B cell (primary cell): ENCODE measurements around the gene SLC43A1. TPM values are rescaled to one million over a fixed set of nuclear protein-coding genes. Genes with fewer than 3 reads are reported as not detected.

Experiments used
- ATAC-seq: fragments of 200-7000 bp; cut with Tn5 transposase; one replicate; pipeline ENCODE4 v1.10.0; 2021; ENCODE audit warnings: low read depth, mild to moderate bottlenecking, moderate number of reproducible peaks, moderate library complexity
- CTCF ChIA-PET: fragments of 350-600 bp; sonication (Branson Sonifier 250); formaldehyde crosslinking; loops from one replicate; lab custom pipeline; 2021; ENCODE audit warnings: antibody characterized with exemption, inconsistent platforms; lab: Charles Lee
- POLR2A ChIA-PET: fragments of 350-600 bp; sonication (Branson Sonifier 250); formaldehyde crosslinking; loops from one replicate; lab custom pipeline; 2021; ENCODE audit warnings: antibody characterized with exemption; lab: Charles Lee
- DNase-seq: peaks from one replicate; pipeline ENCODE4 v3.0.0; 2013
- H2AFZ ChIP-seq: 2 replicates; pipeline ENCODE4 v1.6.1; 2012; ENCODE audit warnings: mild to moderate bottlenecking, low read depth, low read length; ENCODE audit not compliant: insufficient read depth, poor library complexity, severe bottlenecking
- H3K27ac ChIP-seq, 2 donors: 1 replicate in 1 of 2; 2 replicates in 1 of 2; pipeline ENCODE4 v1.5.1; 2012 to 2013; ENCODE audit warnings: low read length in 2 of 2, mild to moderate bottlenecking in 2 of 2, moderate library complexity in 1 of 2
- H3K27me3 ChIP-seq, 4 experiments: fragments of 200-600 bp in 1 of 4; sonication (generic) in 1 of 4; replicated peaks in 1 of 4; 1 replicate in 2 of 4; 2 replicates in 2 of 4; pipeline versions ENCODE4 v1.6.1 to v1.7.0; 2013 to 2016; ENCODE audit warnings: low read length in 3 of 4, mild to moderate bottlenecking in 2 of 4, mixed read lengths in 1 of 4, moderate library complexity in 1 of 4; ENCODE audit not compliant: insufficient read depth in 4 of 4, control insufficient read depth in 3 of 4; ENCODE audit errors: control extremely low read depth in 1 of 4
- H3K36me3 ChIP-seq, 2 experiments: replicated peaks in 1 of 2; 1 replicate in 1 of 2; 2 replicates in 1 of 2; pipeline versions ENCODE4 v1.6.1 to v1.7.1; 2013; ENCODE audit warnings: low read length in 1 of 2; ENCODE audit not compliant: insufficient read depth in 2 of 2, control insufficient read depth in 1 of 2; ENCODE audit errors: control extremely low read depth in 1 of 2, extremely low read depth in 1 of 2
- H3K4me1 ChIP-seq, 2 donors: fragments of 200-600 bp in 1 of 2; sonication (generic) in 1 of 2; 1 replicate in 1 of 2; 2 replicates in 1 of 2; pipeline versions ENCODE4 v1.5.1 to v1.6.1; 2013 to 2017; ENCODE audit warnings: low read length in 2 of 2; ENCODE audit not compliant: control insufficient read depth in 2 of 2, insufficient read depth in 2 of 2
- H3K4me2 ChIP-seq: replicated peaks from 2 replicates; pipeline ENCODE3; 2012; ENCODE audit warnings: mild to moderate bottlenecking, low read depth, low read length; ENCODE audit not compliant: poor library complexity, severe bottlenecking
- H3K4me3 ChIP-seq, 5 experiments: fragments of 200-600 bp in 1 of 5; sonication (generic) in 1 of 5; 1 replicate in 3 of 5; 2 replicates in 2 of 5; pipeline versions ENCODE4 v1.5.1 to v1.7.0; 2011 to 2016; ENCODE audit warnings: low read length in 4 of 5, mild to moderate bottlenecking in 4 of 5, low read depth in 2 of 5, control low read depth in 1 of 5, moderate library complexity in 1 of 5; ENCODE audit not compliant: insufficient read depth in 1 of 5; ENCODE audit errors: control extremely low read depth in 1 of 5, extremely low read depth in 1 of 5
- H3K79me2 ChIP-seq: fragments of 200-600 bp; sonication (generic); one replicate; pipeline ENCODE4 v1.6.0; 2016; ENCODE audit warnings: low read length; ENCODE audit not compliant: control insufficient read depth, insufficient read depth
- H3K9ac ChIP-seq: fragments of 200-600 bp; sonication (generic); 2 replicates; pipeline ENCODE4 v1.6.1; 2017; ENCODE audit warnings: mild to moderate bottlenecking, low read length, moderate library complexity
- H3K9me3 ChIP-seq, 3 donors: one replicate each; pipeline versions ENCODE4 v1.6.1 to v1.7.1; 2013; ENCODE audit warnings: low read length in 2 of 3; ENCODE audit not compliant: control insufficient read depth in 2 of 3, insufficient read depth in 1 of 3; ENCODE audit errors: control extremely low read depth in 1 of 3
- H4K20me1 ChIP-seq: 2 replicates; pipeline ENCODE4 v1.6.0; 2012; ENCODE audit warnings: mild to moderate bottlenecking, low read length; ENCODE audit not compliant: insufficient read depth, control insufficient read depth, poor library complexity, severe bottlenecking
- H3K27ac Mint-ChIP-seq: one replicate; pipeline ENCODE4 v1.8.0; 2021; ENCODE audit warnings: mixed read lengths
- H3K27me3 Mint-ChIP-seq: one replicate; pipeline ENCODE4 v1.8.0; 2021; ENCODE audit warnings: mixed read lengths
- H3K4me1 Mint-ChIP-seq: one replicate; pipeline ENCODE4 v1.8.0; 2021; ENCODE audit warnings: mixed read lengths
- H3K4me3 Mint-ChIP-seq: one replicate; pipeline ENCODE4 v1.8.0; 2021; ENCODE audit warnings: mixed read lengths
- H3K9me3 Mint-ChIP-seq: one replicate; pipeline ENCODE4 v1.8.0; 2022; ENCODE audit warnings: mixed read lengths; ENCODE audit not compliant: insufficient read depth
- CTCF ChIP-seq: fragments of 200-600 bp; IDR thresholded peaks from one replicate; pipeline ENCODE4 v1.8.0; 2022; ENCODE audit warnings: antibody characterized with exemption, mild to moderate bottlenecking
- EZH2 ChIP-seq: IDR thresholded peaks from 2 replicates; pipeline ENCODE4 v1.6.1; 2012; ENCODE audit warnings: borderline replicate concordance, low read depth, mild to moderate bottlenecking, moderate library complexity, low read length; ENCODE audit not compliant: insufficient read depth, poor library complexity, severe bottlenecking
- WGBS: methylation state at CpG from one replicate; pipeline ENCODE4 v1.1.5; 2013; ENCODE audit warnings: missing lambda C conversion rate; ENCODE audit not compliant: insufficient coverage; 5-methylcytosine and 5-hydroxymethylcytosine counted together
- intact Hi-C: fragments of 100-400 bp; cut with micrococcal nuclease; formaldehyde crosslinking; loops from one replicate; pipeline ENCODE4 v1.10.0; 2022
- polyA plus RNA-seq: library from polyadenylated mRNA; depleted of rRNA; stranded (reverse); fragments of >200 nt; gene quantifications from 2 replicates; pipeline ENCODE4 v1.2.3, GENCODE V29; 2012
- total RNA-seq, 2 donors: library from RNA; stranded (reverse); fragments of 120-200 nt in 1 of 2; gene quantifications; 1 replicate in 1 of 2; 2 replicates in 1 of 2; pipeline versions ENCODE4 v1.2.3 to v1.2.4, GENCODE V29; 2013 to 2022

SLC43A1 gene
- total and polyA plus RNA-seq, 2 donors (not counting 1 experiment from before 2014, with no cell fraction given) = 3.7 to 6.4 TPM

- H2AFZ ChIP-seq = no peak overlapping the region
- Mint-ChIP-seq H3K27ac (no peak overlapping the region), H3K27me3 (peaks cover 4% of the 10 kb centered on the region), H3K4me1 (peaks cover 7% of the 10 kb centered on the region), H3K4me3 (no peak overlapping the region), H3K9me3 (no peaks in the 10 kb centered on the region)
- no CpG with 5 or more reads among the region's 5 CpGs for WGBS
- intact Hi-C loops = no loop called here
- no peaks in the 10 kb centered on the region for H3K9me3 ChIP-seq
- DNase-seq (no peak), ATAC-seq (no peak)
- no peak overlapping the region for H3K9ac ChIP-seq
- no peak overlapping the region for H3K4me2 ChIP-seq
- H4K20me1 ChIP-seq = no peaks in the 10 kb centered on the region
- no peaks in the 10 kb centered on the region for H3K36me3 ChIP-seq
- ChIA-PET CTCF (interaction anchor here (1.0 to 2.4 kb wide), 2 partner anchors 11 to 24 kb away, joined by 3 to 7 read pairs; no protein-coding TSS in a partner anchor), POLR2A (no interaction called here)
- H3K4me3 ChIP-seq = no peak overlapping the region
- H3K79me2 ChIP-seq = no peaks in the 10 kb centered on the region
- H3K4me1 ChIP-seq = peaks cover 5% of the 10 kb centered on the region in 2 donors
- no peak for TF ChIP-seq CTCF
- TF ChIP-seq EZH2 = no peak
- H3K27ac ChIP-seq = no peak overlapping the region
- H3K27me3 ChIP-seq = peaks cover 0 to 6% (median 0%) of the 10 kb centered on the region in 4 experiments
Observed at GRCh38 chr11:57469268-57469667, 46.2 kb downstream of the SLC43A1 start.

- no peaks in the 10 kb centered on the region for H3K27me3 ChIP-seq
- H3K36me3 ChIP-seq = no peaks in the 10 kb centered on the region
- Mint-ChIP-seq H3K4me1 (no peaks in the 10 kb centered on the region), H3K4me3 (no peak overlapping the region), H3K27me3 (peaks cover 4% of the 10 kb centered on the region), H3K27ac (no peak overlapping the region), H3K9me3 (no peaks in the 10 kb centered on the region)
- 92% methylated on average over 3 of the region's 4 CpGs for WGBS
- no peaks in the 10 kb centered on the region for H3K4me1 ChIP-seq
- no peak overlapping the region for H3K27ac ChIP-seq
- ChIA-PET POLR2A (no interaction called here), CTCF (interaction anchor here (0.6 to 2.4 kb wide), 2 partner anchors 10 to 174 kb away, joined by 3 to 7 read pairs; no protein-coding TSS in a partner anchor)
- no peak for TF ChIP-seq CTCF
- no peak for TF ChIP-seq EZH2
- H3K4me3 ChIP-seq = no peak overlapping the region
- no peak overlapping the region for H2AFZ ChIP-seq
- no peak for DNase-seq
- H4K20me1 ChIP-seq = no peaks in the 10 kb centered on the region
- H3K9ac ChIP-seq = no peak overlapping the region
- ATAC-seq = no peak
- H3K9me3 ChIP-seq = no peaks in the 10 kb centered on the region
- intact Hi-C loops = no loop called here
- H3K79me2 ChIP-seq = no peaks in the 10 kb centered on the region
- H3K4me2 ChIP-seq = no peak overlapping the region
Observed at GRCh38 chr11:57468276-57468675, 47.2 kb downstream of the SLC43A1 start.
